Loucy (cell line): ENCODE measurements around the gene RNF223.

ENCODE experiments used
- EZH2phosphoT487 ChIP-seq: fragments of 200-600 bp; IDR thresholded peaks from 2 replicates; pipeline ENCODE4 v1.6.1; 2018; ENCODE audit warnings: antibody characterized with exemption, mild to moderate bottlenecking, moderate library complexity, borderline replicate concordance
- TF ChIP-seq, protein P1 (sequence below): fragments of 200-600 bp; sonication (generic); conservative IDR thresholded peaks from 2 replicates; pipeline ENCODE4 v1.5.1; 2014; ENCODE audit warnings: mild to moderate bottlenecking, antibody characterized with exemption, low read length

- TF ChIP-seq EZH2phosphoT487: no peak
- TF ChIP-seq, protein P1, sequence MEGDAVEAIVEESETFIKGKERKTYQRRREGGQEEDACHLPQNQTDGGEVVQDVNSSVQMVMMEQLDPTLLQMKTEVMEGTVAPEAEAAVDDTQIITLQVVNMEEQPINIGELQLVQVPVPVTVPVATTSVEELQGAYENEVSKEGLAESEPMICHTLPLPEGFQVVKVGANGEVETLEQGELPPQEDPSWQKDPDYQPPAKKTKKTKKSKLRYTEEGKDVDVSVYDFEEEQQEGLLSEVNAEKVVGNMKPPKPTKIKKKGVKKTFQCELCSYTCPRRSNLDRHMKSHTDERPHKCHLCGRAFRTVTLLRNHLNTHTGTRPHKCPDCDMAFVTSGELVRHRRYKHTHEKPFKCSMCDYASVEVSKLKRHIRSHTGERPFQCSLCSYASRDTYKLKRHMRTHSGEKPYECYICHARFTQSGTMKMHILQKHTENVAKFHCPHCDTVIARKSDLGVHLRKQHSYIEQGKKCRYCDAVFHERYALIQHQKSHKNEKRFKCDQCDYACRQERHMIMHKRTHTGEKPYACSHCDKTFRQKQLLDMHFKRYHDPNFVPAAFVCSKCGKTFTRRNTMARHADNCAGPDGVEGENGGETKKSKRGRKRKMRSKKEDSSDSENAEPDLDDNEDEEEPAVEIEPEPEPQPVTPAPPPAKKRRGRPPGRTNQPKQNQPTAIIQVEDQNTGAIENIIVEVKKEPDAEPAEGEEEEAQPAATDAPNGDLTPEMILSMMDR: no peak
Measured at GRCh38 chr1:1094981-1095380, 20.9 kb upstream of the RNF223 start.
